Ovary (tissue), 9 donors: ENCODE measurements around the gene NAB2. TPM values are rescaled to one million over a fixed set of nuclear protein-coding genes. Genes with fewer than 3 reads are reported as not detected.

ENCODE experiments used
- DNase-seq, 5 donors: peaks; one replicate each; pipeline ENCODE4 v3.0.0-alpha.2; 2019 to 2020
- H3K27ac ChIP-seq, 2 donors: fragments of 200-600 bp; one replicate each; pipeline versions ENCODE4 v1.5.1 to v1.8.0; 2019 to 2022
- H3K27me3 ChIP-seq: fragments of 200-600 bp; one replicate; pipeline ENCODE4 v1.8.0; 2022
- H3K36me3 ChIP-seq: fragments of 200-600 bp; sonication (generic); one replicate; pipeline ENCODE4 v1.5.1; 2019
- H3K4me1 ChIP-seq: one replicate; pipeline ENCODE4 v1.8.1; 2013; ENCODE audit warnings: mild to moderate bottlenecking, moderate library complexity; ENCODE audit not compliant: insufficient read depth
- H3K4me3 ChIP-seq: fragments of 200-600 bp; sonication (generic); one replicate; pipeline ENCODE4 v1.5.1; 2017
- H3K9me3 ChIP-seq, 2 donors: fragments of 200-600 bp in 1 of 2; sonication (generic) in 1 of 2; one replicate each; pipeline versions ENCODE4 v1.5.1 to v1.8.1; 2013 to 2019; ENCODE audit warnings: mild to moderate bottlenecking in 1 of 2, moderate library complexity in 1 of 2
- EP300 ChIP-seq: sonication (generic); formaldehyde crosslinking; IDR thresholded peaks from one replicate; pipeline ENCODE4 v1.6.1; 2017; ENCODE audit warnings: antibody characterized with exemption
- POLR2A ChIP-seq: fragments of 450-650 bp; IDR thresholded peaks from one replicate; pipeline ENCODE4 v1.6.1; 2017; ENCODE audit warnings: antibody characterized with exemption, mild to moderate bottlenecking, moderate library complexity
- WGBS, 3 donors: extraction: QIAGEN DNeasy Blood & Tissue Kit in 1 of 3; methylation state at CpG; one replicate each; pipeline versions ENCODE4 v1.1.5 to v1.1.7; 2013 to 2017; 5-methylcytosine and 5-hydroxymethylcytosine counted together
- intact Hi-C, 4 donors: fragments of 100-400 bp; cut with DNase I; formaldehyde crosslinking; loops; one replicate each; pipeline versions ENCODE4 v1.11.0 to v1.15.1; 2022 to 2023
- polyA plus RNA-seq, 2 donors: library from polyadenylated mRNA; stranded (reverse); fragments of 200-250 nt in 1 of 2; fragments of 350-450 nt in 1 of 2; fragmentation: Illumina TruSeq in 1 of 2; extraction: RNeasy Lipid Tissue Mini Kit (QIAGEN cat#74804) in 1 of 2; gene quantifications; one replicate each; pipeline ENCODE4 v1.2.3, GENCODE V29; 2013 to 2014
- total RNA-seq, 7 donors: library from RNA; depleted of rRNA in 2 of 7; stranded (reverse); fragments of >200 nt in 2 of 7; fragmentation: NEBNext Ultra II Directional in 3 of 7; extraction: Animal tissue kit (Norgen Biotek cat#: 25700) in 3 of 7; gene quantifications; one replicate each; pipeline versions ENCODE4 v1.1.0 to v1.2.4, GENCODE V29; 2016 to 2023
- TF ChIP-seq, protein P1 (sequence below), 3 donors: fragments of 450-650 bp in 2 of 3; fragments of 200-600 bp in 1 of 3; IDR thresholded peaks; one replicate each; pipeline versions ENCODE4 v1.5.1 to v1.8.0; 2016 to 2022; ENCODE audit warnings: antibody characterized with exemption in 3 of 3, mild to moderate bottlenecking in 1 of 3
- donor health status: DM: no; HTN: no; CAD: no; lungs with moderate emphysema.
- donor health status: DM: no; HTN: no; CAD: no.
- donor health status: Bipolar disorder and iron deficiency.
- donor health status: DM: yes; HTN: yes; CAD: no.
- donor health status: DM: no; HTN: no; CAD: no.
- donor health status: DM: yes; HTN: yes; CAD: no.

NAB2 gene
- total and polyA plus RNA-seq, 9 donors, result 27.5 to 103 (median 47.4) TPM

DNA sequence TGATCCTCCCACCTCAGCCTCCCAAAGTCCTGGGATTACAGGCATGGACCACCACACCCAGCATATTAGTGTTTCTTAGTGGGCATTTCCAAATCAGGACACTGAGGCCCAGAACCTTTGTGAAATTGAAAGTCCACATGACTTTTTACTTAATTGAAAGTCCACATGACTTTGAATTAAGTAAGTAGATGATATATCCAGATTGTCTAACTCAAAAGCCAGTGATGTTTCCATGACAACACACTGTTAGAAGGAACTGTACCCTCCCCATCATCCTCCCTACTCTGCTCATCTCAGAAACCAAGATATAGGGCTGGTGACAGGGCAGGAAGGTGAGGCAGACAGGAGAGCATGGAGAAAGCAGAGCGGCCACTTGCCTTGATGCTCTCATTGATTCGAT, 46.2 kb upstream of the NAB2 start:
- WGBS, 3 donors, result 87 to 96% (median 92%) methylated on average over 2 of the region's 2 CpGs
- intact Hi-C loops, result loop anchor here in 1 of 4 donors (5.0 kb wide), 1 partner anchor 335 kb away; no protein-coding TSS in a partner anchor
- H3K9me3 ChIP-seq, result no peaks in the 10 kb centered on the region
- TF ChIP-seq POLR2A (no peak), EP300 (no peak)
- TF ChIP-seq, protein P1, sequence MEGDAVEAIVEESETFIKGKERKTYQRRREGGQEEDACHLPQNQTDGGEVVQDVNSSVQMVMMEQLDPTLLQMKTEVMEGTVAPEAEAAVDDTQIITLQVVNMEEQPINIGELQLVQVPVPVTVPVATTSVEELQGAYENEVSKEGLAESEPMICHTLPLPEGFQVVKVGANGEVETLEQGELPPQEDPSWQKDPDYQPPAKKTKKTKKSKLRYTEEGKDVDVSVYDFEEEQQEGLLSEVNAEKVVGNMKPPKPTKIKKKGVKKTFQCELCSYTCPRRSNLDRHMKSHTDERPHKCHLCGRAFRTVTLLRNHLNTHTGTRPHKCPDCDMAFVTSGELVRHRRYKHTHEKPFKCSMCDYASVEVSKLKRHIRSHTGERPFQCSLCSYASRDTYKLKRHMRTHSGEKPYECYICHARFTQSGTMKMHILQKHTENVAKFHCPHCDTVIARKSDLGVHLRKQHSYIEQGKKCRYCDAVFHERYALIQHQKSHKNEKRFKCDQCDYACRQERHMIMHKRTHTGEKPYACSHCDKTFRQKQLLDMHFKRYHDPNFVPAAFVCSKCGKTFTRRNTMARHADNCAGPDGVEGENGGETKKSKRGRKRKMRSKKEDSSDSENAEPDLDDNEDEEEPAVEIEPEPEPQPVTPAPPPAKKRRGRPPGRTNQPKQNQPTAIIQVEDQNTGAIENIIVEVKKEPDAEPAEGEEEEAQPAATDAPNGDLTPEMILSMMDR (IDR thresholded peaks at IDR 0.05), result no peak
- no peak overlapping the region for H3K4me3 ChIP-seq
- no peaks in the 10 kb centered on the region for H3K36me3 ChIP-seq
- no peak overlapping the region for H3K27ac ChIP-seq
- H3K27me3 ChIP-seq, result no peaks in the 10 kb centered on the region
- H3K4me1 ChIP-seq, result no peaks in the 10 kb centered on the region
- DNase-seq, result no peak

DNA sequence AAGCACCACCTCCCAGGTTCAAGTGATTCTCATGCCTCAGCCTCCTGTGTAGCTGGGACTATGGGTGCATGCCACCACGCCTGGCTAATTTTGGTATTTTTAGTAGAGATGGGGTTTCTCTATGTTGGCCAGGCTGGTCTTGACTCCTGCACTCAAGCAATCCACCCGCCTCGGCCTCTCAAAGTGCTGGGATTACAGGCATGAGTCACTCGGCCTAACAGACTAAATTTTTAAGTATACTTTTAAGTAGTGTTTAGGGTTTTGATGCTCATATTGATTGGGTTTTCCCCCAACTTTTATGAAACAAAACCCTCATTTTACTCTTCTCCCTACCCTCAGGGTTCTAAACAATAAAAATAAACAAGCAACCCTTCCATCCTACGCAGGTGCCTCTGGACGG, 44.4 kb upstream of the NAB2 start:
- WGBS, 3 donors, result 86 to 94% (median 88%) methylated on average over 6 of the region's 6 CpGs
- H3K27me3 ChIP-seq, result no peaks in the 10 kb centered on the region
- DNase-seq, result no peak
- H3K9me3 ChIP-seq, result no peaks in the 10 kb centered on the region
- no peaks in the 10 kb centered on the region for H3K4me1 ChIP-seq
- no peak overlapping the region for H3K4me3 ChIP-seq
- TF ChIP-seq, protein P1 (IDR thresholded peaks at IDR 0.05), result no peak
- TF ChIP-seq POLR2A (no peak), EP300 (no peak)
- H3K36me3 ChIP-seq, result no peaks in the 10 kb centered on the region
- intact Hi-C loops, result loop anchor here in 1 of 4 donors (5.0 kb wide), 1 partner anchor 333 kb away; no protein-coding TSS in a partner anchor
- H3K27ac ChIP-seq, result no peak overlapping the region

DNA sequence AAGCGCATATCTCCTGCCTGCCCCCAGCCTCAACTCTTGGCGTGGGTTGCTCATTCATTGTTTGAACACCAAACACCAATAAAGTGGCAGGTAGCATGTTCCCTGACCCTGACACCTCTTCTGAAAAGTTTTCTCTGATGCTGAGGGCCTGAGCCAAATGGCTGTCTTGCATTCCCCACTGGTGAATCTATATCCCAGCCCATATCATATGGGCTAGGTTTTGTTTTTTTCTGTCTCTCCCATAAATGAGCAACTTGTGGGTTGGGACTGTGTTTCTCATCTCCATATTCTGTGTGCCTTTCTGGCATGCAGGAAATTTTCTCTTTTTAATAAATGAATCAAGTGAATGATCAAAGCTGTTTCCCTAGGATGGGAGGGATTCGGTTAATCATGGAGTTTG, 44.0 kb upstream of the NAB2 start:
- no peaks in the 10 kb centered on the region for H3K36me3 ChIP-seq
- TF ChIP-seq EP300 (no peak), POLR2A (no peak)
- TF ChIP-seq, protein P1 (IDR thresholded peaks at IDR 0.05), result no peak
- H3K4me3 ChIP-seq, result no peak overlapping the region
- intact Hi-C loops, result loop anchor here in 1 of 4 donors (5.0 kb wide), 1 partner anchor 332 kb away; no protein-coding TSS in a partner anchor
- H3K27me3 ChIP-seq, result no peaks in the 10 kb centered on the region
- no peaks in the 10 kb centered on the region for H3K9me3 ChIP-seq
- DNase-seq, result no peak
- H3K27ac ChIP-seq, result no peak overlapping the region
- no peaks in the 10 kb centered on the region for H3K4me1 ChIP-seq
- WGBS, 3 donors, result 90 to 93% (median 92%) methylated on average over 3 of the region's 3 CpGs

DNA sequence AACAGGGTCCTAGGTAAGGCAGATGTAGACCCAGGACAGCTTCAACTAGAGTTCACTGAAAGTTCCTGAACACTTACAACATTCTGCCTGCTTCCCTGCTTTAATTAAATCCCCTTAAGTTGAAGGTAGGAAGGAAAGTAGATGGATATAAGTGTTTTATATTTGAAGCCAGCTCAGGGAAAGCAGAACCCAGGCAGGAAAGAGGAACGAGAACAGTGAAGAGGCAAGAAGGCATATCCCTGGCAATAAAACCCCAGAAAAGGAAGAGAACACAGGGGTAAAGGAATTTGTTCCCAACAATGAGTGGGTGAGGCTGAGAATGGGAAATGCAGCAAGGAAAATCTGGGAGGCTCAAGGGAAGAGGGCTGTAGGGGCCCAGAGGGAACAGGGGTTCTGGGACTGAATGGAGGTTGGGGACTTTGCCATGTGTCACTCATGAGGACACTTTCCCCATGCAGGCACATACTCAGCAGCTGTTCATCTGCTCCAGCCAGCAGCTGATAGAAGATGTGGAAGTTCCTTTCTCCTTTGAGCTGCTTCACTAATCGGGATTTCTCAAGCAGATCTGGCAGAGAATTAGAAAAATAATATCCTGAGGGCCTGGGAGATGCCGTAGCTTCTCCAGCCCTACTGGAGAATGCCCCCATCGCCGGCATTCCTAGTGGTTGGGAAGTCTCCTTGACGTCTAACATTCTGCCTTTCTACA, 42.7 kb upstream of the NAB2 start:
- intact Hi-C loops, result no loop called here
- 59 to 67% (median 64%) methylated on average over 6 of the region's 6 CpGs for WGBS, 3 donors

More for the DNA sequence above, 42.7 kb upstream of the NAB2 start:
- H3K36me3 ChIP-seq, result no peaks in the 10 kb centered on the region
- no peak overlapping the region for H3K4me3 ChIP-seq
- H3K9me3 ChIP-seq, result no peaks in the 10 kb centered on the region
- no peaks in the 10 kb centered on the region for H3K27me3 ChIP-seq
- no peak for DNase-seq
- H3K27ac ChIP-seq, result no peak overlapping the region
- H3K4me1 ChIP-seq, result no peaks in the 10 kb centered on the region
- TF ChIP-seq, protein P1 (IDR thresholded peaks at IDR 0.05), result no peak
- TF ChIP-seq POLR2A (no peak), EP300 (no peak)
